GM18873 (cell line): ENCODE measurements around the gene ARHGAP6.

ENCODE experiments used
- ATAC-seq: cut with Tn5 transposase; IDR thresholded peaks from one replicate; pipeline ENCODE4 v1.9.1; 2021; ENCODE audit warnings: mild to moderate bottlenecking, moderate library complexity, moderate number of reproducible peaks; ENCODE audit not compliant: unreplicated experiment, low FRiP score

ARHGAP6 gene

GRCh38 chrX:11206716-11207115 is 459.0 kb downstream of the ARHGAP6 start:
- no peak for ATAC-seq

GRCh38 chrX:11205796-11206195 is 459.9 kb downstream of the ARHGAP6 start:
- no peak for ATAC-seq

- ATAC-seq: no peak
Observed at GRCh38 chrX:11197671-11198070, 468.0 kb downstream of the ARHGAP6 start.

GRCh38 chrX:11196476-11196875 is 469.2 kb downstream of the ARHGAP6 start:
- no peak for ATAC-seq

- no peak for ATAC-seq
Observed at GRCh38 chrX:11193035-11193469, 472.7 kb downstream of the ARHGAP6 start.

GRCh38 chrX:11190745-11191510 is 474.8 kb downstream of the ARHGAP6 start:
- no peak for ATAC-seq

GRCh38 chrX:11189097-11189496 is 476.6 kb downstream of the ARHGAP6 start:
- ATAC-seq: no peak

GRCh38 chrX:11188664-11189063 is 477.1 kb downstream of the ARHGAP6 start:
- ATAC-seq: no peak

GRCh38 chrX:11187001-11187400 is 478.7 kb downstream of the ARHGAP6 start:
- ATAC-seq: no peak

GRCh38 chrX:11185861-11186260 is 479.9 kb downstream of the ARHGAP6 start:
- ATAC-seq: no peak

- no peak for ATAC-seq
Observed at GRCh38 chrX:11180571-11180970, 485.1 kb downstream of the ARHGAP6 start.

- ATAC-seq: no peak
Observed at GRCh38 chrX:11172415-11172814, 493.3 kb downstream of the ARHGAP6 start.

- ATAC-seq: no peak
Observed at GRCh38 chrX:11171956-11172355, 493.8 kb downstream of the ARHGAP6 start.

GRCh38 chrX:11164433-11164832 is 501.3 kb downstream of the ARHGAP6 start:
- no peak for ATAC-seq

GRCh38 chrX:11159149-11159548 is 506.6 kb downstream of the ARHGAP6 start:
- no peak for ATAC-seq

- ATAC-seq: no peak
Observed at GRCh38 chrX:11151799-11152559, 513.7 kb downstream of the ARHGAP6 start.

- ATAC-seq: no peak
Observed at GRCh38 chrX:11148401-11148800, 517.3 kb downstream of the ARHGAP6 start.

- ATAC-seq: no peak
Observed at GRCh38 chrX:11146411-11146810, 519.3 kb downstream of the ARHGAP6 start.

- ATAC-seq: peak; percentile 82
Observed at GRCh38 chrX:11143931-11144678, 521.6 kb downstream of the ARHGAP6 start.

GRCh38 chrX:11138498-11139390 is 527.0 kb downstream of the ARHGAP6 start:
- no peak for ATAC-seq
